ENCODE data around the gene CCL18. TPM values are rescaled to one million over a fixed set of nuclear protein-coding genes. Genes with fewer than 3 reads are reported as not detected.
"Not testable (repeated sequence)": the region's sequence is repeated elsewhere in the genome, so short reads cannot be mapped to it uniquely, and the experiment has no call there.

Gene CCL18
- total RNA-seq, 6 experiments from 2014 or later, result 0.29 to 2.0 (median 0.64) TPM; not detected in 1

DNA sequence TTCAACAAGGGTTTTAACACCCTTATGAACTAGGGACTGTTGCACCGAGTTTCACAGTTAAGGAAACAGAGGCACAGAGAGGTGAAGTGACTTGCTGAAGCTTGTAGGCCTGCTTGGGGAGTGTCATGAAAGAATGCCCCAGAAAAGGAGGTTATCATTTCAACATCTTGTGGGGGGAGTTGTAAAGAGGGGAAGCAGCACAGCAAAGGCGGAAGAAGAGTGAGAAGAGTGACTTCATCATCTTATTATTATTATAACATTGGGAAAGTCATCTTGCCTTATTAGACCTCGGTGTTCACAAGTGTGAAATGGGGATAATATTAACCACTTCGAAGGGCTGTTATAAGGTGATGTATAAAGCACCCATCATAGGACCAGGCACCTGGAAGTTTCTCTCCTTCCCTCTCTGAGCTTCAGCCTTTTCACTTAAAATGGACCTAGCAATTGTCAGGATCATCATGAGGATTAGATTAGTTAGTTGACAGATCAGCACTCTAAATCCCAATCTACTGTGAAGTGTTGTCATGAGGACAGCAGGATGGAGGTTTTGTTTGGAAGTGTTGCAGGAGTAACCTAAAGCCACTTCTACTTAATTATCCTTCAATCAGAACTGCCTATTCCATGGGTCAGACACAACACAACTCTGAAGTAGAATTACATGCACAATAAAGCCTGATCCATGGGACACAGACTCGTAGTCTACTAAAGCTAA lies 41.9 kb downstream of the CCL18 start:
- 86% methylated on average over 5 of the region's 5 CpGs for WGBS (ENCODE audit: insufficient coverage, low coverage, low lambda C conversion rate, missing lambda C conversion rate)
- H3K4me3 ChIP-seq, result no peak overlapping the region
- H3K9me3 ChIP-seq, result no peaks in the 10 kb centered on the region
- intact Hi-C loops (cut with DNase I), result no loop called here
- H3K4me1 ChIP-seq, result no peaks in the 10 kb centered on the region
- H3K27ac ChIP-seq, result no peak overlapping the region
- no peaks in the 10 kb centered on the region for H3K36me3 ChIP-seq
- TF ChIP-seq POLR2A (IDR thresholded peaks at IDR 0.05), result no peak
- TF ChIP-seq, protein P1, sequence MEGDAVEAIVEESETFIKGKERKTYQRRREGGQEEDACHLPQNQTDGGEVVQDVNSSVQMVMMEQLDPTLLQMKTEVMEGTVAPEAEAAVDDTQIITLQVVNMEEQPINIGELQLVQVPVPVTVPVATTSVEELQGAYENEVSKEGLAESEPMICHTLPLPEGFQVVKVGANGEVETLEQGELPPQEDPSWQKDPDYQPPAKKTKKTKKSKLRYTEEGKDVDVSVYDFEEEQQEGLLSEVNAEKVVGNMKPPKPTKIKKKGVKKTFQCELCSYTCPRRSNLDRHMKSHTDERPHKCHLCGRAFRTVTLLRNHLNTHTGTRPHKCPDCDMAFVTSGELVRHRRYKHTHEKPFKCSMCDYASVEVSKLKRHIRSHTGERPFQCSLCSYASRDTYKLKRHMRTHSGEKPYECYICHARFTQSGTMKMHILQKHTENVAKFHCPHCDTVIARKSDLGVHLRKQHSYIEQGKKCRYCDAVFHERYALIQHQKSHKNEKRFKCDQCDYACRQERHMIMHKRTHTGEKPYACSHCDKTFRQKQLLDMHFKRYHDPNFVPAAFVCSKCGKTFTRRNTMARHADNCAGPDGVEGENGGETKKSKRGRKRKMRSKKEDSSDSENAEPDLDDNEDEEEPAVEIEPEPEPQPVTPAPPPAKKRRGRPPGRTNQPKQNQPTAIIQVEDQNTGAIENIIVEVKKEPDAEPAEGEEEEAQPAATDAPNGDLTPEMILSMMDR (IDR thresholded peaks at IDR 0.05), result no peak
- ATAC-seq (peak in 3 of 4 donors; percentile 13 to 28 (median 19)), DNase-seq (no peak)
- no peaks in the 10 kb centered on the region for H3K27me3 ChIP-seq

DNA sequence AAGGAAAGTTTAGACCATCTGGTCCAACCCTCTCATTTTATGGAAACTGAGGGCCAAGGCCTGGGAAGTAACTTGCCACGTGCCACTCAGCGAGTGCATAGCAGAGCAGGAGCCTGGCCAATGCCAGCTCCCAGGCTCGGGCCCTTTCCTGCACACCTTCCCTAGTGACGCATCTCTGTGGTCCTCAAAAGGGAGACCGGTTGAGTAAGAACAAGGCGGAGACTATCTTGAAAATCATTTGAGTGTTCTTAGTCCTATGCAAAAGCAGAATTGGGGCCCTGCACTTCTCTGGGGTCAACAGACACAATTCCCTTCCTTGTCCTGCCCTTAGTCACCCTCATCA lies 42.4 kb downstream of the CCL18 start:
- ATAC-seq (no peak), DNase-seq (no peak)
- Histone ChIP-seq H3K4me1 (no peaks in the 10 kb centered on the region), H3K27me3 (no peaks in the 10 kb centered on the region), H3K27ac (no peak overlapping the region), H3K4me3 (no peak overlapping the region), H3K36me3 (no peaks in the 10 kb centered on the region), H3K9me3 (no peaks in the 10 kb centered on the region)
- no peak for TF ChIP-seq POLR2A (IDR thresholded peaks at IDR 0.05)
- TF ChIP-seq, protein P1 (IDR thresholded peaks at IDR 0.05), result no peak
- intact Hi-C loops (cut with DNase I), result no loop called here
- WGBS (ENCODE audit: insufficient coverage, low coverage, low lambda C conversion rate, missing lambda C conversion rate), result no CpG with 5 or more reads among the region's 6 CpGs

DNA sequence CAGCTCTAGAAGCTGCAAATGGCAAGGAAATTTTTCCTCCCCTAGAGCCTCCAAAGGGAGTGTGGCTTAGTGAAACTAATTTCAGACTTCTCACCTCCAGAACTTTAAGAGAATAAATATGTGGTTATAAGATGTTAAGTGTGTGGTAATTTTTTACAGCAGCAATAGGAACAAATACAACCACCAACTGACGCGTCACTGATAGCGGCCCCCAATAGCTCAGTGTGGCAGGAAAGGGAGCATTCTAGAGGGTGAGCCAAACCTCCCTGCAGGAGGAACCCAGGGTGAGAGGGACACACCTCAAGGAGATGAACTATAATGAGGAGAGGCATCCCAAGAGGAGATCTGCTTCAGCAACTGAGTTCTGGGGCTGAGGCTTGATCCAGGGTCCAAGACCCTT lies 43.6 kb downstream of the CCL18 start:
- Histone ChIP-seq H3K27ac (no peak overlapping the region), H3K4me1 (no peaks in the 10 kb centered on the region), H3K27me3 (no peaks in the 10 kb centered on the region), H3K36me3 (no peaks in the 10 kb centered on the region), H3K9me3 (no peaks in the 10 kb centered on the region), H3K4me3 (no peak overlapping the region)
- TF ChIP-seq POLR2A (IDR thresholded peaks at IDR 0.05), result no peak
- TF ChIP-seq, protein P1 (IDR thresholded peaks at IDR 0.05), result no peak
- no CpG with 5 or more reads among the region's 3 CpGs for WGBS (ENCODE audit: insufficient coverage, low coverage, low lambda C conversion rate, missing lambda C conversion rate)
- DNase-seq (no peak), ATAC-seq (peak in 3 of 4 donors; percentile 12 to 19 (median 13))
- intact Hi-C loops (cut with DNase I), result no loop called here

DNA sequence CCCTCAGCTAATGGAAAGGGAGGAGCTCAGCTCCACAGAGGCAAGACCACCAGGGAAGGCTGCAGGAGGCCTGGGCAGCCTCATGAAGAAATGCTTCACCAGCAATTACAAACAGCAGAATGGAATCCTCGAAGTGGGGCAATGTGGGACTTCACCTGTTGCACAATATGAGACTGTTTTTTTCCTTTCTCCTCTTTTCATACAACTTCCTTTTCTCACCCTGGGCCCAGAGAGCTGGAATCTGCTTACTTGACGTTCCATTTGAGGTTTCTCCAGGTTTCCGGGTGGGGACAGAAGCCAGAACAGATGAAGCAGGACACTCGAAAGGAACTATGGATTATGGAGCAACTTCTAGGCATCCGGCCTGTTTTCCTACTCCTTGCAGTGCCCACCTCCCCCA lies 44.2 kb downstream of the CCL18 start:
- H3K27me3 ChIP-seq; H3K4me3 ChIP-seq; DNase-seq; H3K4me1 ChIP-seq; H3K9me3 ChIP-seq; H3K36me3 ChIP-seq; H3K27ac ChIP-seq; intact Hi-C loops (cut with DNase I): not testable (repeated sequence)
- WGBS (ENCODE audit: insufficient coverage, low coverage, low lambda C conversion rate, missing lambda C conversion rate), result 43% methylated on average over 5 of the region's 5 CpGs
- peak in 3 of 4 donors; percentile 29 to 41 (median 39) for ATAC-seq

DNA sequence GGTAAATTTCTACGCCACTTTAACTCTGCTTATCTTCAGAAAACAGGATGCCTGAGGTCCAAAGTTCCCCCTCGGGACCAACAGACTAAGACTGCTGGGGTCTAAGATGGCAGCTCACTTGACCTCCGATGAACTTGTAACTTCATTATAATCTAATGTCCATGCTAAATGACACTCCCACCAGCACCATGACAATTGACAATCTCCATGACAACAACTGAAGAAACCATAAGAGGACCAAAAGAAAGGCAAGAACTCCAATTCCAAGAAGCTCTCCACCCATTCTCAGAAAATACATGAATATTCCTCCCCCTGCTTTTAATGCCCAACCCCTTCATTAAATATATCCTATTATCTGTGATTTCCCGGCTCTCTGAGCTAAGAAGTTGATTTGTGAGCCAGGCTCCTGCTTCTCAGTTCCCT lies 47.0 kb downstream of the CCL18 start:
- TF ChIP-seq, protein P1 (IDR thresholded peaks at IDR 0.05), result no peak
- no peak for TF ChIP-seq POLR2A (IDR thresholded peaks at IDR 0.05)
- DNase-seq (no peak), ATAC-seq (no peak)
- Histone ChIP-seq H3K4me1 (no peaks in the 10 kb centered on the region), H3K27ac (no peak overlapping the region), H3K27me3 (no peaks in the 10 kb centered on the region), H3K4me3 (no peak overlapping the region), H3K36me3 (no peaks in the 10 kb centered on the region), H3K9me3 (no peaks in the 10 kb centered on the region)
- intact Hi-C loops (cut with DNase I), result loop anchor here (5.0 kb wide), 1 partner anchor 71 kb away; no protein-coding TSS in a partner anchor
- WGBS (ENCODE audit: insufficient coverage, low coverage, low lambda C conversion rate, missing lambda C conversion rate), result 70% methylated on average over 4 of the region's 4 CpGs
